A549 (cell line): ENCODE data around the gene MEAF6. TPM values are rescaled to one million over a fixed set of nuclear protein-coding genes. Genes with fewer than 3 reads are reported as not detected.
"Not testable (repeated sequence)": the region's sequence is repeated elsewhere in the genome, so short reads cannot be mapped to it uniquely, and the experiment has no call there.

Source experiments
- ATAC-seq, 2 experiments: fragments of 200-7000 bp in 1 of 2; fragments of >200 bp in 1 of 2; cut with Nextera tagmentation in 1 of 2; cut with Tn5 transposase in 1 of 2; 3 replicates each; pipeline versions ENCODE4 v1.8.0 to v1.9.1; 2018 to 2020; ENCODE audit warnings: mild to moderate bottlenecking in 1 of 2, moderate library complexity in 1 of 2
- CTCF ChIA-PET: fragments of 300-600 bp; sonication (Branson Sonifier 250); formaldehyde crosslinking; extraction: SDS; loops from one replicate; lab custom pipeline; 2021; ENCODE audit warnings: antibody characterized with exemption, inconsistent platforms; lab: Yijun Ruan, JAX
- POLR2A ChIA-PET: fragments of 350-600 bp; formaldehyde crosslinking; extraction: SDS; loops from one replicate; lab custom pipeline; 2021; ENCODE audit warnings: antibody characterized with exemption, inconsistent platforms; lab: Yijun Ruan, JAX
- DNase-seq, 2 experiments: peaks; one replicate each; pipeline versions ENCODE4 v3.0.0 to v3.0.0-alpha.2; 2011 to 2016; ENCODE audit warnings: low read depth in 1 of 2, low spot score in 1 of 2
- FAIRE-seq: peaks from 2 replicates; lab custom pipeline; 2011; peaks lifted over from hg19 to GRCh38; lab: Jason Lieb, UNC
- H3K27ac ChIP-seq, 2 experiments: fragments of >200 bp; sonication (Bioruptor Twin); formaldehyde crosslinking; 3 replicates each; pipeline ENCODE4 v1.5.1; 2016 to 2017
- H3K4me1 ChIP-seq: fragments of >200 bp; sonication (Bioruptor Twin); formaldehyde crosslinking; 3 replicates; pipeline ENCODE4 v1.6.1; 2016
- H3K4me2 ChIP-seq: fragments of >200 bp; sonication (Bioruptor Twin); formaldehyde crosslinking; 3 replicates; pipeline ENCODE4 v1.6.1; 2016
- H3K4me3 ChIP-seq: fragments of >200 bp; sonication (Bioruptor Twin); formaldehyde crosslinking; 3 replicates; pipeline ENCODE4 v1.5.1; 2016
- H3K9me3 ChIP-seq: fragments of >200 bp; sonication (Bioruptor Twin); formaldehyde crosslinking; 3 replicates; pipeline ENCODE4 v1.6.1; 2016
- BHLHE40 ChIP-seq: IDR thresholded peaks from 2 replicates; pipeline ENCODE4 v1.6.1; 2012; ENCODE audit warnings: low read depth, low read length, inconsistent platforms
- E2F6 ChIP-seq: IDR thresholded peaks from 2 replicates; pipeline ENCODE4 v1.6.1; 2012; ENCODE audit warnings: low read depth, borderline replicate concordance
- EHF ChIP-seq: fragments of 250-450 bp; sonication (Bioruptor Pico); IDR thresholded peaks from 2 replicates; pipeline ENCODE4 v1.5.0; 2020; ENCODE audit warnings: mild to moderate bottlenecking
- MAFK ChIP-seq: fragments of 450-650 bp; IDR thresholded peaks from 2 replicates; pipeline ENCODE4 v1.6.1; 2014; ENCODE audit not compliant: partially characterized antibody
- NFE2L2 ChIP-seq: fragments of 150-350 bp; conservative IDR thresholded peaks from 2 replicates; pipeline ENCODE4 v1.6.1; 2014; ENCODE audit warnings: low read length
- RAD21 ChIP-seq, 2 experiments: fragments of >200 bp in 1 of 2; sonication (Bioruptor Twin) in 1 of 2; formaldehyde crosslinking in 1 of 2; IDR thresholded peaks in 1 of 2; conservative IDR thresholded peaks in 1 of 2; 2 replicates in 1 of 2; 3 replicates in 1 of 2; pipeline ENCODE4 v1.6.1; 2012 to 2018; ENCODE audit warnings: inconsistent platforms in 1 of 2
- SREBF2 ChIP-seq: fragments of 450-650 bp; IDR thresholded peaks from 2 replicates; pipeline ENCODE4 v1.6.1; 2014; ENCODE audit warnings: mild to moderate bottlenecking, moderate library complexity
- WGBS: methylation state at CpG from one replicate; pipeline ENCODE4 v1.1.6; 2017; ENCODE audit errors: missing lambda C conversion rate; 5-methylcytosine and 5-hydroxymethylcytosine counted together
- polyA plus RNA-seq, 4 experiments: library from polyadenylated mRNA; depleted of rRNA in 3 of 4; stranded (reverse); fragments of >200 nt; fragmentation: RNase III in 1 of 4; extraction: RNeasy Plus Mini Kit Qiagen cat#74134 plus additional on column Dnase treatment in 1 of 4; gene quantifications; 2 replicates in 3 of 4; 3 replicates in 1 of 4; pipeline ENCODE4 v1.2.3, GENCODE V29; 2011 to 2017

Gene MEAF6
- polyA plus RNA-seq, 2 of the 4 experiments (the other 2 are of a cell fraction): 39.4 to 45.4 TPM

- ATAC-seq (no peak), DNase-seq (no peak), FAIRE-seq (no peak)
- no peak overlapping the region for H3K4me2 ChIP-seq
- TF ChIP-seq E2F6: no peak
- no peak for TF ChIP-seq EHF
- TF ChIP-seq SREBF2: no peak
- no peak for TF ChIP-seq BHLHE40
- CTCF ChIA-PET: no interaction called here
- peaks cover 19% of the 10 kb centered on the region; the same call in 2 of the 3 replicates for H3K4me1 ChIP-seq
- POLR2A ChIA-PET: no interaction called here
- no peak overlapping the region for H3K4me3 ChIP-seq
- WGBS: 95% methylated on average over 30 of the region's 30 CpGs
- H3K9me3 ChIP-seq: no peaks in the 10 kb centered on the region
- no peak overlapping the region for H3K27ac ChIP-seq
These were observed 25.6 kb upstream of the MEAF6 start for GRCh38 chr1:37540036-37540785.

DNA sequence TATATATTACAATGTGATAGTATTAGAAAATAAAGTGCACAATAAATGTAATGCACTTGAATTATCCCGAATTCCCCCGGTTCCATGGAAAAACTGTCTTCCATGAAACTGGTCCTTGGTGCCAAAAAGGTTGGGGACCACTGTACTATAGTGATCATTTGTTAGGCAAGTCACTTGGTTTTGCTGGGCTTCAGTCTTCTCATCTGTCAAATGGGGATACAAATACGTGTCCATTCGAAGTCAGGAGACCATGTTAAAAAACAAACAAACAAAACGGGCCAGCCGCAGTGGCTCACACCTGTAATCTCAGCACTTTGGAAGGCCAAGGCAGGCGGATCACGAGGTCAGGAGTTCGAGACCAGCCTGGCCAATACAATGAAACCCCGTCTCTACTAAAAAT is 24.6 kb upstream of the MEAF6 start:
- FAIRE-seq, POLR2A ChIA-PET: not testable (repeated sequence)

GRCh38 chr1:37537378-37537777 is 22.8 kb upstream of the MEAF6 start:
- DNase-seq (peak in 1 of 2 experiments; percentile 21), ATAC-seq (peak; percentile 45 to 46; a peak in 3 of 6 replicates), FAIRE-seq (no peak)
- Histone ChIP-seq H3K27ac (no peak overlapping the region; a peak in 1 of 6 replicates), H3K4me2 (no peak overlapping the region), H3K4me1 (peaks cover 37% of the 10 kb centered on the region), H3K9me3 (no peaks in the 10 kb centered on the region), H3K4me3 (no peak overlapping the region)
- WGBS: 43% methylated on average over 2 of the region's 2 CpGs
- TF ChIP-seq RAD21 (conservative IDR thresholded peaks at IDR 0.05 in 1 of 2, IDR thresholded peaks at IDR 0.05 in 1 of 2): no peak
- POLR2A ChIA-PET: no interaction called here
- CTCF ChIA-PET: interaction anchor here (1.0 to 1.1 kb wide), 2 partner anchors 25 to 32 kb away, joined by 3 read pairs; no protein-coding TSS in a partner anchor

More for the DNA sequence above, 24.6 kb upstream of the MEAF6 start:
- DNase-seq, H3K4me3 ChIP-seq, ATAC-seq, H3K9me3 ChIP-seq, CTCF ChIA-PET, H3K27ac ChIP-seq, H3K4me2 ChIP-seq: not testable (repeated sequence)
- peaks cover 27% of the 10 kb centered on the region for H3K4me1 ChIP-seq
- WGBS: 95% methylated on average over 10 of the region's 10 CpGs

DNA sequence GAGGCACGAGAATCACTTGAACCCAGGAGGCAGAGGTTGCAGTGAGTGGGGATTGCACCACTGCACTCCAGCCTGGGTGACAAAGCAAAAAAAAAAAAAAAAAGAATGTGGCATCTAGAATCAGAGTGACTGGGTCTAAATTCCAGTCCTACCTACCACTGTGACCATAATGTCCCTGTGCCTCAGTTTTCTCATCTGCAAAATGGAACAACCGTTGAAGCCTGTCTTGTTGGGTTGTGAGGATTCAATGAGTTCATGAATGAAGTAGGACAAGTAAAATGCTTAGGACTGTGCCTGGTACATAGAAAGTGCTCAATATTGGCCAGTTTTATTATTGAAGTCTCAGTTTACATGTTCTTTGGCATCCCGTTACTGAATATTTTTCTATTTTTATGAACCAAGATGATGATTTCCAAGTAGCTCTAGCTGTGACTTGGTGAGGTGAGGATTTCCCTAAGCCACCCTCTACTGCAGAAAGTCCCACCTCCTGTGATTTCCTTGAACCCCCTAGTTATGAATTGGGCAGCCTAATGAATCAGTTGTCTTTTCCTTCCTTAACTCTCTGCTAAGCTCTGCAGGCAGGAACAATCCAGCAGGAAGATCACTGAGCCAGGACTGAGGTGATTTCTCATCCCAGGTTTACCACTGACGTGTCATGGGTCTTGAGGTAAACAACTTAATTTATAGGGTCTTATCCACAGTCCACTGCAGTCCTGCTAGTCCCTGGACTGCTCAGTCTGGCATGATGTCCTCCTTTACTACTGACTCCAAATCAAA is 18.9 kb upstream of the MEAF6 start:
- TF ChIP-seq E2F6 (no peak), MAFK (no peak), NFE2L2 (no peak)
- Histone ChIP-seq H3K9me3 (no peaks in the 10 kb centered on the region), H3K27ac (peak overlapping the region; percentile 74 to 76; a peak in 5 of 6 replicates), H3K4me2 (peak overlapping the region; percentile 57; the same call in 2 of the 3 replicates), H3K4me3 (no peak overlapping the region), H3K4me1 (peaks cover 37% of the 10 kb centered on the region)
- WGBS: 75% methylated on average over 4 of the region's 4 CpGs
- CTCF ChIA-PET: interaction anchor here (0.7 to 2.6 kb wide), 2 partner anchors 19 to 24 kb away, joined by 3 to 12 read pairs; partner anchors contain the start of gene MEAF6
- POLR2A ChIA-PET: no interaction called here
- FAIRE-seq (no peak), ATAC-seq (no peak; a peak in 2 of 6 replicates), DNase-seq (no peak)

- FAIRE-seq, DNase-seq, H3K4me3 ChIP-seq, POLR2A ChIA-PET, H3K9me3 ChIP-seq, H3K4me2 ChIP-seq, ATAC-seq: not testable (repeated sequence)
- H3K27ac ChIP-seq: peak overlapping the region; percentile 49 to 74; a peak in 2 of 6 replicates
- peaks cover 35% of the 10 kb centered on the region for H3K4me1 ChIP-seq
- CTCF ChIA-PET: interaction anchor here (0.6 to 2.6 kb wide), 4 partner anchors 18 to 1315 kb away, joined by 3 to 12 read pairs (median 4); partner anchors contain the start of gene MEAF6
- 93% methylated on average over 4 of the region's 4 CpGs for WGBS
These were observed 18.0 kb upstream of the MEAF6 start for GRCh38 chr1:37532418-37533156.

DNA sequence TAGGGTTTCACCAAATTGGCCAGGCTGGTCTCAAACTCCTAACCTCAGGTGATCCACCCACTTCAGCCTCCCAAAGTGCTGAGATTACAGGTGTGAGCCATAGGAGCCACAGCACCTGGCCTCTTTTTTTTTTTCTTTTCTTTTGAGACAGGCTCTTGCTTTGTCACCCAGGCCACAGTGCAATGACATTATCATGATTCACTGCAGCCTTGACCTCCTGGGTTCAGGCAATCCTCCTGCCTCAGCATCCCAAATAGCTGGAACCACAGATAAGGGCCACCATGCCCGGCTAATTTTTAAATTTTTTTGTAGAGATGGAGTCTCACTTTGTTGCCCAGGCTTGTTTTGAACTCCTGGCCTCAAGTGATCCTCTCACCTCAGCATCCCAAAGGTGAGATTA is 15.3 kb upstream of the MEAF6 start:
- DNase-seq, H3K9me3 ChIP-seq, ATAC-seq, FAIRE-seq, H3K4me3 ChIP-seq, CTCF ChIA-PET, H3K27ac ChIP-seq, POLR2A ChIA-PET, H3K4me2 ChIP-seq: not testable (repeated sequence)
- WGBS: 82% methylated on average over 1 of the region's 1 CpG
- H3K4me1 ChIP-seq: peaks cover 15% of the 10 kb centered on the region
